ENCODE results near the gene AGBL1. TPM values are rescaled to one million over a fixed set of nuclear protein-coding genes. Genes with fewer than 3 reads are reported as not detected.
"Not testable (repeated sequence)": the region's sequence is repeated elsewhere in the genome, so short reads cannot be mapped to it uniquely, and the experiment has no call there.

The AGBL1 gene
- total RNA-seq, 1 experiment from 2014 or later: 0.02 TPM

GRCh38 chr15:86488046-86488445 is 408.4 kb downstream of the AGBL1 start:
- no peak for DNase-seq (ENCODE audit: extremely low read depth, low read depth)

GRCh38 chr15:86489981-86490380 is 410.3 kb downstream of the AGBL1 start:
- no peak for DNase-seq (ENCODE audit: extremely low read depth, low read depth)

- DNase-seq (ENCODE audit: extremely low read depth, low read depth): no peak
These were observed 411.4 kb downstream of the AGBL1 start for GRCh38 chr15:86491118-86491517.

- no peak for DNase-seq (ENCODE audit: extremely low read depth, low read depth)
These were observed 414.2 kb downstream of the AGBL1 start for GRCh38 chr15:86493884-86494283.

GRCh38 chr15:86494475-86494874 is 414.8 kb downstream of the AGBL1 start:
- no peak for DNase-seq (ENCODE audit: extremely low read depth, low read depth)

GRCh38 chr15:86502301-86502700 is 422.6 kb downstream of the AGBL1 start:
- no peak for DNase-seq (ENCODE audit: extremely low read depth, low read depth)

GRCh38 chr15:86505951-86506350 is 426.3 kb downstream of the AGBL1 start:
- DNase-seq (ENCODE audit: extremely low read depth, low read depth): no peak

- DNase-seq (ENCODE audit: extremely low read depth, low read depth): no peak
These were observed 426.7 kb downstream of the AGBL1 start for GRCh38 chr15:86506401-86506800.

- no peak for DNase-seq (ENCODE audit: extremely low read depth, low read depth)
These were observed 436.0 kb downstream of the AGBL1 start for GRCh38 chr15:86515625-86516024.

- DNase-seq (ENCODE audit: extremely low read depth, low read depth): no peak
These were observed 443.1 kb downstream of the AGBL1 start for GRCh38 chr15:86522721-86523120.

GRCh38 chr15:86526938-86527690 is 447.4 kb downstream of the AGBL1 start:
- DNase-seq (ENCODE audit: extremely low read depth, low read depth): no peak

- not testable (repeated sequence) for DNase-seq (ENCODE audit: extremely low read depth, low read depth)
These were observed 448.4 kb downstream of the AGBL1 start for GRCh38 chr15:86528094-86528493.

GRCh38 chr15:86538141-86538540 is 458.5 kb downstream of the AGBL1 start:
- DNase-seq (ENCODE audit: extremely low read depth, low read depth): no peak

GRCh38 chr15:86540840-86541467 is 461.3 kb downstream of the AGBL1 start:
- no peak for DNase-seq (ENCODE audit: extremely low read depth, low read depth)

- DNase-seq (ENCODE audit: extremely low read depth, low read depth): no peak
These were observed 461.9 kb downstream of the AGBL1 start for GRCh38 chr15:86541540-86541939.

GRCh38 chr15:86550075-86550474 is 470.4 kb downstream of the AGBL1 start:
- no peak for DNase-seq (ENCODE audit: extremely low read depth, low read depth)

- no peak for DNase-seq (ENCODE audit: extremely low read depth, low read depth)
These were observed 473.4 kb downstream of the AGBL1 start for GRCh38 chr15:86553108-86553507.

- no peak for DNase-seq (ENCODE audit: extremely low read depth, low read depth)
These were observed 475.4 kb downstream of the AGBL1 start for GRCh38 chr15:86555098-86555497.

GRCh38 chr15:86555939-86556338 is 476.3 kb downstream of the AGBL1 start:
- DNase-seq (ENCODE audit: extremely low read depth, low read depth): peak; percentile 26

- no peak for DNase-seq (ENCODE audit: extremely low read depth, low read depth)
These were observed 476.8 kb downstream of the AGBL1 start for GRCh38 chr15:86556396-86557017.

- no peak for DNase-seq (ENCODE audit: extremely low read depth, low read depth)
These were observed 477.4 kb downstream of the AGBL1 start for GRCh38 chr15:86557018-86557550.

- DNase-seq (ENCODE audit: extremely low read depth, low read depth): no peak
These were observed 478.6 kb downstream of the AGBL1 start for GRCh38 chr15:86558252-86558651.

All from NCI-H460 (cell line).